ENCODE data around the gene TRIM31.
"Not testable (repeated sequence)": the region's sequence is repeated elsewhere in the genome, so short reads cannot be mapped to it uniquely, and the experiment has no call there.

The TRIM31 gene

DNA sequence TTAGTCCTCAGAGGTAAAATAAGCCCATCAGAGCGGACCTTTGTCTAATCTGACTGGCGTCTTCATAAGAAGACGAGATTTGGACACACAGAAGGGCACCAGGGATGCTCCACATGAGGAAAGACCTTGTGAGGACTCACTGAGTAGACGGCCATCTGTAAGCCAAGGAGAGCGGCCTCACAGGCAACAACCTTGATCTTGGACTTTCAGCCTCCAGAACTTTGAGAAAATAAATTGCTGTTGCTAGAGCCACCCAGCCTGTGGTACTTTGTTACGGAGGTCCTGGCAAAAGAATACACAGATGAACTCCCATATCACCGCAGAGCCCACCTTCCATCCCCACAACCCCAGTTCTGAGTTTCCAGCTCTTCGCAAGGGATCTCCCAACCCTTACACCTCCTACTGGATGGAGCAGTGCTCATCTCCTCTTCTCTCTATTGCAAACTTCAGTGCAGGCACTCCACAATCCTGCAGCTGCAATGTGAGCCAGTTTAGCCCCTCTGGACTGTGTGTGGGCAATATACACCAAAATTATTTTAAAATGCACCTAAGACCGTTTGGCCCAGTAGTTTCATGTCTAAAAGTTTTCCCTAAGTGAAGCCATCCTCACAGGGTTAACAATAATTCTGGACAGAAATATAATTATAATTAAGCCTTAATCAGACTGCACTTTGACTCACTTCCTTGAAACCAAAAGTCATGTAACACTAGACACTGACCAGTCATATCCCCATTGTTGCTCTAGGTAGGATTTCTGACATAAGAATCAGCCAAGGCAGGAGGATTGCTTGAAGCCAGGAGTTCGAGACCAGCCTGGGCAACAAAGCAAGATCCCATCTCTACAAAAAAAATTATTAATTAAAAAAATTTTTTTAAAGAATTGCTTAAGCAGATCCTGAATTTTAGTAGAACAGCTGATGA is 8.8 kb upstream of the TRIM31 start:
- TF ChIP-seq, protein P1, sequence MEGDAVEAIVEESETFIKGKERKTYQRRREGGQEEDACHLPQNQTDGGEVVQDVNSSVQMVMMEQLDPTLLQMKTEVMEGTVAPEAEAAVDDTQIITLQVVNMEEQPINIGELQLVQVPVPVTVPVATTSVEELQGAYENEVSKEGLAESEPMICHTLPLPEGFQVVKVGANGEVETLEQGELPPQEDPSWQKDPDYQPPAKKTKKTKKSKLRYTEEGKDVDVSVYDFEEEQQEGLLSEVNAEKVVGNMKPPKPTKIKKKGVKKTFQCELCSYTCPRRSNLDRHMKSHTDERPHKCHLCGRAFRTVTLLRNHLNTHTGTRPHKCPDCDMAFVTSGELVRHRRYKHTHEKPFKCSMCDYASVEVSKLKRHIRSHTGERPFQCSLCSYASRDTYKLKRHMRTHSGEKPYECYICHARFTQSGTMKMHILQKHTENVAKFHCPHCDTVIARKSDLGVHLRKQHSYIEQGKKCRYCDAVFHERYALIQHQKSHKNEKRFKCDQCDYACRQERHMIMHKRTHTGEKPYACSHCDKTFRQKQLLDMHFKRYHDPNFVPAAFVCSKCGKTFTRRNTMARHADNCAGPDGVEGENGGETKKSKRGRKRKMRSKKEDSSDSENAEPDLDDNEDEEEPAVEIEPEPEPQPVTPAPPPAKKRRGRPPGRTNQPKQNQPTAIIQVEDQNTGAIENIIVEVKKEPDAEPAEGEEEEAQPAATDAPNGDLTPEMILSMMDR (conservative IDR thresholded peaks at IDR 0.05; ENCODE audit: low read depth), result no peak
- no peak overlapping the region for H3K27ac ChIP-seq
- CTCF ChIA-PET, result interaction anchor here (1.1 to 1.2 kb wide), 3 partner anchors 9 to 19 kb away, joined by 4 to 6 read pairs (median 6); no protein-coding TSS in a partner anchor
- POLR2A ChIA-PET (ENCODE audit: low non-redundant PET), result no interaction called here
- no peak for DNase-seq (ENCODE audit: low spot score)

DNA sequence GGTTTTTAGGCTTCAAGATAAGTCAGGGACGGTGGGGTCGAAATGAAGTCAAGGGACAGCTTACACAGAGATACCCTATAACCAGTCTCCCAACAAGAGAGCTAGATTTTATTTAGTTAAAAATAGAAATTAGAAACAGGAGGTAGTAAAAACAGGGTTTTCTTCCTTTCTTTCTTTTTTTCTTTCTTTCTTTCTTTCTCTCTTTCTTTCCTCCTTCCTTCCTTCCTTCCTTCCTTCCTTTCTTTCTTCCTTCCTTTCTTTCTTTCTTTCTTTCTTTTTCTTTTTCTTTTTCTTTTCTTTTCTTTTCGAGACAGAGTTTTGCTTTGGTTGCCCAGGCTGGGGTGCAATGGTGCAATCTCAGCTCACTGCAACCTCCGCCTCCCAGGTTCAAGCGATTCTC is 5.8 kb upstream of the TRIM31 start:
- DNase-seq (ENCODE audit: low spot score); H3K27ac ChIP-seq; POLR2A ChIA-PET (ENCODE audit: low non-redundant PET): not testable (repeated sequence)
- CTCF ChIA-PET, result interaction anchor here (2.2 kb wide), 1 partner anchor 12 kb away, joined by 9 read pairs; no protein-coding TSS in a partner anchor

DNA sequence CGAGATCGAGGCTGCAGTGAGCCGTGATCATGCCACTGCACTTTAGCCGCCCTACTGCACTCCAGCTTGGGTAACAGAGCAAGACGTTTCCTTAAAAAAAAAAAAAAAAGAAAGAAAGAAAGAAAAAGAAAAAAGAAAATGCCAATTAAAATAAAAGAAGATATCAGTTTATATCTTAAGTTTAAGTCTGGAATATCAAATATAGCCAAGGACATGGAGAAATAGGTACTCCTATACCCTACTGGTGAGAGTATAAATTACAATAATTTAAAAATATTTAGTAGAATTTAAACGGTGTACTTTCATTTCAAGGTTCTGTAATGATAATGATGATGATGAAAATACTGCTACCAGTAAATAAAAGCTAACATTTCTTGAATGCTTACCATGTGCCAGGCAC is 3.8 kb upstream of the TRIM31 start:
- TF ChIP-seq, protein P1 (conservative IDR thresholded peaks at IDR 0.05; ENCODE audit: low read depth), result no peak
- no peak overlapping the region for H3K27ac ChIP-seq
- ChIA-PET CTCF (interaction anchor here (0.7 to 1.1 kb wide), 2 partner anchors 12 to 320 kb away, joined by 3 to 4 read pairs; no protein-coding TSS in a partner anchor), POLR2A (ENCODE audit: low non-redundant PET) (no interaction called here)
- no peak for DNase-seq (ENCODE audit: low spot score)

DNA sequence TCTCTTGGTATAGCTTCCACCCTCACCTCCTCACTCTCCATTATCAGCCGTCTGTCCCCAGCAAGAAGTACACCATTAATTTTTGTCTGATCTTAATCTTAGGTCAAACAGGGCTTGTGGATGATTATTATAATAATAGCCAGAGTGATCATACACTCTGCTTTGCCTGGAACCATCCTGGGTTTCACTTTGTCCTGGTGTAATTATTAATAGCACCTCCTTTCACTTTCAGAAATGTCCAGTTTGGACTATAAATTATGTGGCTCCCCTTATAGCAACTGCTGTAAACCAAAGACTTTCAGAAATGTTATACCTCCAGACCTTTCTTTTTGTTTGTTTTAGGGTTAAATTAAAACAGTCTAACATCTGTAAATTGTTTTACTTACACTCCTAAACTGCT is 951 bp upstream of the TRIM31 start:
- no peak overlapping the region for H3K27ac ChIP-seq
- POLR2A ChIA-PET (ENCODE audit: low non-redundant PET), result no interaction called here
- no peak for DNase-seq (ENCODE audit: low spot score)
- CTCF ChIA-PET, result no interaction called here
- TF ChIP-seq, protein P1 (conservative IDR thresholded peaks at IDR 0.05; ENCODE audit: low read depth), result no peak

DNA sequence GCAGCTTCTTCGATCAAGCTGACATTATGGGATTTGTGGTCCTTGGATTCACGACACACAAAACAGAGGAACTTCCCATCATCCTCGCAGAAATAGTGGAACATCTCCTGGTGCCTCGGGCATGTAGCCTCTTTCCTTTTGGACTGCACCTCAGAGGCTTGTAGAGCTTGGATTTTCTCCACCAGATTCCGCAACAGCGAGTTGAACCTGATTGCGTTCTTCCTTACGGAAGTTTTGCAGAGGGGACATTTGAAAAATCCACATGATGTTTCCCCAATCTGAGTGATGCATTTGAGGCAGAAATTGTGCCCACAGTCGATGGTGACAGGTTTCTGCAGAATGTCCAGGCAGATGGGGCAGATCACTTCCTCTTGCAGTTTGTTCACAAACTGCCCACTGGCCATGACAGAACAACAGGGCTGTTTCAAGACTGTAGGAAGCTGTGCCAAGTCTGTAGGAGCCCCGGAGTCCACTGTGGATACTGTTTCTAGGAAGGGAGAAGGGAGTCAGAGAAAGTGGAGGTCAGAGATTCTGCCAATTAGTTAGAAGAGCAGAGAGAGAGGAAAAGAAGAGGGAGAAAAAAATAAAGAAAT is 392 bp downstream of the TRIM31 start:
- no peak for DNase-seq (ENCODE audit: low spot score)
- no peak overlapping the region for H3K27ac ChIP-seq
- TF ChIP-seq, protein P1 (conservative IDR thresholded peaks at IDR 0.05; ENCODE audit: low read depth), result no peak
- CTCF ChIA-PET, result interaction anchor here (0.7 to 1.4 kb wide), 2 partner anchors 9 to 437 kb away, joined by 4 to 5 read pairs; no protein-coding TSS in a partner anchor
- POLR2A ChIA-PET (ENCODE audit: low non-redundant PET), result no interaction called here

DNA sequence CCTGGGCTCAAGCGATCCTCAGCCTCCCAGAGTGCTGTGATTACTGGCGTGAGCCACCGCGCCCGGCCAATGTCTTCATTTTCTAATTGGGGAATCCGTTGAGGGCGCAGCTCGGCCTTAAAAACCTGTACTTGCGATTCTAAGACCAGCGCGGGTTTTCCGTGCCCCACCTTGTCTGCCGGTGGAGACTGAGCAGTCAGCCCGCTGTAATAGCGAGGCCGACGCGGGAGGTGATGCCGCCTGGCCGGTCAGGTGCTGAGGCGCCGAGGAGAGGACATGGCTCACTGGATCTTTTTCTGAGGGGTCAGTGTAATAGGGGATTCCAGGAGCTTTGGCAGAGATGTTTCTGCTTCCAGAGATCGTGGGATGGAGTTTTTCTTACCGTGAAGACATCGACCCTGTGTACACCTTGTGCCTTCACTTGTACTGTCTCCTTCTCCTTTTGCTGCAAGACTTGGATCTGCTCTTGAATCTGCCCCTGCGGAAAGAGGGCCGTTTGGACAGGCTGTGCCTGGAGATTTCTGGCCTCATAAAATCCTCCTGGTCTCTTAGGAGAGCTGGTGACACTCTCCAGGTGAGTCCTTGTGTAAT is 1.5 kb downstream of the TRIM31 start:
- CTCF ChIA-PET, result interaction anchor here (0.6 to 1.4 kb wide), 3 partner anchors 8 to 267 kb away, joined by 3 to 5 read pairs (median 5); no protein-coding TSS in a partner anchor
- TF ChIP-seq, protein P1 (conservative IDR thresholded peaks at IDR 0.05; ENCODE audit: low read depth), result no peak
- POLR2A ChIA-PET (ENCODE audit: low non-redundant PET), result no interaction called here
- H3K27ac ChIP-seq, result no peak overlapping the region
- no peak for DNase-seq (ENCODE audit: low spot score)

Data from RWPE1 (cell line).